Amniotic stem cell (primary cell): Measurements from ENCODE around the gene GKN1.
A peak's percentile ranks its signal among the peaks of the same experiment; 100 is the strongest.
"Not testable (repeated sequence)": the region's sequence is repeated elsewhere in the genome, so short reads cannot be mapped to it uniquely, and the experiment has no call there.

Experiments used
- DNase-seq: peaks from one replicate; lab custom pipeline; 2025; lab: John Stamatoyannopoulos, UW

GKN1 gene

GRCh38 chr2:68974251-68974650 is at the start of gene GKN1:
TSS of gene GKN1 (plus strand) at chr2:68974636. CDS start at chr2:68974678, 42 bp downstream.
- DNase-seq, result no peak

GRCh38 chr2:68925295-68925896 is 49.0 kb upstream of the GKN1 start:
- no peak for DNase-seq

- DNase-seq, result no peak
Measured at GRCh38 chr2:68926796-68927195, 47.6 kb upstream of the GKN1 start.

- DNase-seq, result no peak
Measured at GRCh38 chr2:68931149-68931711, 43.2 kb upstream of the GKN1 start.

- no peak for DNase-seq
Measured at GRCh38 chr2:68931799-68932198, 42.6 kb upstream of the GKN1 start.

GRCh38 chr2:68932402-68932801 is 42.0 kb upstream of the GKN1 start:
- DNase-seq, result no peak

GRCh38 chr2:68934021-68934420 is 40.4 kb upstream of the GKN1 start:
- DNase-seq, result no peak

GRCh38 chr2:68935471-68935870 is 39.0 kb upstream of the GKN1 start:
- DNase-seq, result no peak

DNA sequence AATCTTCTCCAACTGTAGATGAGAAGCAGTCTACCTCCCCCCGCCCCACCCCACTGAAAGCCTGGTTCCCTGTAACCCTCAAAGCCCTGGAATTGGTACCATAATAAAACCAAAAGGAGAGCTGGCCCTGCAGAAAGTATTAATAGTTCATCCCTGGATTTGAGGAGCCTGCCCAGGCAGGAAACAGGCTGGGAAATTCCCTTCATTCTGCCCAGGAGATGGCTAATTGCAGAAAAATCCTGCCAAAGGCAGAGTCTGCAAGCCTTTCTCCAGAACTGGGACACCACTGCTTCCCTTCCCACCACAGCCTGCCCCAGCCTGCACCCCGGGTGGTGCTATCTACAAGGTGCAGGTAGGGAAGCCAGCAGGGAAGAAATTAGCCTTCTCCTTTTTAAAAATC is 38.0 kb upstream of the GKN1 start:
- DNase-seq, result peak; percentile 20

DNA sequence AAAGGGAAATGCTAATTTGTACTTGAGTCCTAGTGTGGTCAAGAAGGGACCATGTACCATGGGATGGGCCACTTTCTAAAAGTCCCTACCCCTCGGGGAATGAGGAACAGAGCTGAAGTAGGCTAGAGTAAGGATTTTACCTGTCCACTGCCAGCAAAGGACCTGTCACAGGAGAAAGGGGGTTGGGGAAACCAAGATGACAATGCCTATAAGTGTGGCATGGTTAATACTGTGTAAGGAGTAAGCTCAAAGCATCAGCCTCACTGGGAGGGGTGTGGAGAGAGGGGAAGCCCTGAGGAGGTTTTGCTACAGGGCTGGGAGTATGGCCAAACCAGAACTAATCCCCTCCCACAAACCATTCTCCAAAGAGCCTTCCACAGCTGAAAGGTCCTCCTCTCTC is 37.5 kb upstream of the GKN1 start:
- DNase-seq, result no peak

GRCh38 chr2:68937346-68938055 is 36.9 kb upstream of the GKN1 start:
- no peak for DNase-seq

DNA sequence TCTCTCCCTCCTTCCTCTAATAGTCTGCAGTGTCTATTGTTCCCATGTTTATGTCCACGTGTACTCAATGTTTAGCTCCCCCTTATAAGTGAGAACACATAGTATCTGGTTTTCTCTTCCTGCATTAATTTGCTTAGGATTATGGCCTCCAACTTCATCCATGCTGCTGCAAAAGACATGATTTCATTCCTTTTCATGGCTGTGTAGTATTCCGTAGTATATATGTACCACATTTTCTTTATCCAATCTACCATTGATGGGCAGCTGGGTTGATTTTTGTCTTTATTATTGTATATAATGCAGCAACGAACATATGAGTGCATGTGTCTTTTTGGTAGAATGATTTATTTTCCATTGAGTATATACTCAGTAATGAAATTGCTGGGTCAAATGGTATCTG is 35.5 kb upstream of the GKN1 start:
- DNase-seq, result no peak

GRCh38 chr2:68939962-68940361 is 34.5 kb upstream of the GKN1 start:
- no peak for DNase-seq

- DNase-seq, result no peak
Measured at GRCh38 chr2:68940369-68940768, 34.1 kb upstream of the GKN1 start.

DNA sequence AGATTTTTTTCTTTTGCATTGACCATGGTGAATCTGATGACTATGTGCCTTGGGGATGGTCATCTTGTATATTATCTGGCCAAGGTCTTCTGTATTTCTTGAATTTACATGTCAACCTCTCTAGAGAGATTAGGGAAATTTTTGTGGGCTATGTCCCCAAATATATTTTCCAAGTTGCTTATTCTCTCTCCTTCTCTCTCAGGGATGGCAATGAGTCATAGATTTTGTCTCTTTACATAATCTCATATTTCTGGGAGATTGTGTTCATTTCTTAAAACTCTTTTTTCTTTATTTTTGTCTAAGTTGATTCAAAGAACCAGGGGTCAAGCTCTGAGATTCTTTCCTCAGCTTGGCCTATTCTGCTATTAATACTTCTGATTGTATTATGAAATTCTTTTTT is 31.6 kb upstream of the GKN1 start:
- DNase-seq, result no peak

DNA sequence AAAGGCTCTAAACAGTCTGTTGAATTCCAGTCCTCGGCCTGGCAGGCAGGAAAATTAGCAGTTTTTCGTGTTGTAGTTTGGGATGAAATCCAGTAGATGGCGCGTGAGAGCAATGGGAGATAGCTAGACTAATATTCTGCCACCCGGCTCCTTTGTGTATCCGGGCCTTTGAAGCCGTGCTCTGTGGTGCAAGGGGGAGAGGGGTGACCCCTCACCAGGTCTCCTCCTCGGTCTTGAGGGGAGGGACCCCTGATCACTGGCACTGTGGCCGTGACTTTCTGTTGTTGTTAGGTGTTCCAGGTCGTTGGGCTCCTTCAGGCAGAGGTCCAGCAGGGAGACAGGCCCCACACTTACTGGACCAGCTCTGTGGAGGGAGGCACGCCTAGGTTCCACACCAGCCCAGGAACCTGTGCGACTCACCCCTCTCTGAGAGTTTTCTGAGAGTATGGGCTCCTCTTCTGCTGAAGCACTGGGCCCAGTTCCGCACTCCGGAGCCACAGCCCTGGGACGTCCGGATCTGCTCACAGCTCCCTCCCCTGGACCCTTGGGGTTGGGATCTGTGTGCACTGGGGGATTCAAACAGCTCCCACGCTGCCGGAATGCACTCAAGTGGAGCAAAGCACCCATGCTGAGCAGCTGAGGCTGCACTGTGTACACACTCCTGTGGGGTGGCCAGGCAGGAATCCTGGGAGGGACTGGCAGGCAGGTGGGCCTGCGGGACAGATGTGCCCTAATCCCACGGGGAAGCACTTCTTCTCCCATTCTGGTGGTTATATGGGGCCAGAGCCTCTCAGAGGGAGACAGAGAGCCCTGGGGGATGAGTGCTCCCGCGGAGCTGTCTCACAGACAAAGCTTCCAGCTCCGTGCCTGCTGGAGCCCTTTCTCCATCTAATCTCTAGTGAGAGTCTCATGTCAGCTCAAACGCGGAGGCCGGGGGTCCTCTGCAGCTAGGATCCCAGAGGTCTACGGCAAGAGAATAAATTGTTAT is 30.6 kb upstream of the GKN1 start:
- DNase-seq, result peak; percentile 44

- no peak for DNase-seq
Measured at GRCh38 chr2:68946117-68946516, 28.3 kb upstream of the GKN1 start.

GRCh38 chr2:68948710-68949109 is 25.7 kb upstream of the GKN1 start:
- DNase-seq, result no peak

DNA sequence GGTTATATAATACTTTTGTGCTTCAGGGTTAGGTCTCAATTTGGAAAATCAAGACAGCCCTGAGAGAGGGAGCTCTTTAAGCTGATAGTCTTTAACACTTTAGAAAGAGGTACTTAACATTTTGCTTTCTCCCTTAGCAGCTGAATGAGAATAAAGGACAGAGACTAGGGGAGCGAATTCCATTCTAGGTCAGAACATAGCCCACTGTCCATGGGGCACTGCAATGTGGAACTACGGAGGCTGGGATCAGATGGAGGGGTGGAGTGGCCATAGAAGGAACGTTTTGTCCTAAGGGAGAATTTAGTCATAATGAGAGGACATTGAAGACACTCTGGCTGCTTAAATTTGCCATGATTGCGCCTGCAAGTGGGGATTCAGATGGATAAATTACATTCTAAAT is 22.5 kb upstream of the GKN1 start:
- DNase-seq, result no peak

GRCh38 chr2:68952887-68953521 is 21.4 kb upstream of the GKN1 start, which contains the start of gene GKN2:
TSS of gene GKN2 (minus strand) at chr2:68952893. CDS start at chr2:68952861, 32 bp downstream.
- no peak for DNase-seq

DNA sequence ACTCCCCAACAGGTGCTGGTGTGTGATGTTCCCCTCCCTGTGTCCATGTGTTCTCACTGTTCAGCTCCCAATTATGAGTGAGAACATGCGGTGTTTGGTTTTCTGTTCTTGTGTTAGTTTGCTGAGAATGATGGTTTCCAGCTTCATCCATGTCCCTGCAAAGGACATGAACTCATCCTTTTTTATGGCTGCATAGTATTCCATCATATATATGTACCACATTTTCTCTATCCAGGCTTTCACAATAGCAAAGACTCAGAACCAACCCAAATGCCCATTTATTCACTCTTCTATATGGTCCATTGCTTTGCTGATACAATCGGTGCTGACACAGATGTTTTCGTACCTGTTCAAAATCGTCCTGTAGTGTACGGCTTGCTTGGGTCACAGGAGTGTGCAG is 19.0 kb upstream of the GKN1 start:
- DNase-seq, result not testable (repeated sequence)

- no peak for DNase-seq
Measured at GRCh38 chr2:68959001-68959400, 15.4 kb upstream of the GKN1 start.
